Measurements from ENCODE around the gene PSMB10. TPM values are rescaled to one million over a fixed set of nuclear protein-coding genes. Genes with fewer than 3 reads are reported as not detected.

PSMB10 gene
- total RNA-seq, 4 donors from 2014 or later = 62.0 to 106 (median 79.9) TPM

DNA sequence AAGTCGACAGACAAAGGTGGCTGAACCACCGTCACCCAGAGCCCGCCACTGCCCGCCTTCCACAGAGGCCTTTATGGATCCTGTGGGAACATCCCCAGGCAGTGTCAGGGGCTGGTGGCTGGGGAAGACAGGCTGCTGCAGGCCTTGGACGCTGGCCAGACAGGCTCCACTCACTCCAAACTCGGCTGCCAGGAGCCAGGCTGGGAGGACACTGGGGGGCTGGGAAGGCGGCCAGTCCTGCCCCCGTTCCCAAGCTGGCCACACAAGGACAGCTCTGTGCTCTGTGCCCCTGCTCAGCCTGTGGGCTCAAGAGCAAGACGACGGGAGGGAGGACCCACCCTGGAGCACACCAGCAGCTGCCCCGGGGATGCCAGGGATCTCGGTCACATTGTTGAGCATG lies 14.8 kb upstream of the PSMB10 start:
- TF ChIP-seq, protein P1, sequence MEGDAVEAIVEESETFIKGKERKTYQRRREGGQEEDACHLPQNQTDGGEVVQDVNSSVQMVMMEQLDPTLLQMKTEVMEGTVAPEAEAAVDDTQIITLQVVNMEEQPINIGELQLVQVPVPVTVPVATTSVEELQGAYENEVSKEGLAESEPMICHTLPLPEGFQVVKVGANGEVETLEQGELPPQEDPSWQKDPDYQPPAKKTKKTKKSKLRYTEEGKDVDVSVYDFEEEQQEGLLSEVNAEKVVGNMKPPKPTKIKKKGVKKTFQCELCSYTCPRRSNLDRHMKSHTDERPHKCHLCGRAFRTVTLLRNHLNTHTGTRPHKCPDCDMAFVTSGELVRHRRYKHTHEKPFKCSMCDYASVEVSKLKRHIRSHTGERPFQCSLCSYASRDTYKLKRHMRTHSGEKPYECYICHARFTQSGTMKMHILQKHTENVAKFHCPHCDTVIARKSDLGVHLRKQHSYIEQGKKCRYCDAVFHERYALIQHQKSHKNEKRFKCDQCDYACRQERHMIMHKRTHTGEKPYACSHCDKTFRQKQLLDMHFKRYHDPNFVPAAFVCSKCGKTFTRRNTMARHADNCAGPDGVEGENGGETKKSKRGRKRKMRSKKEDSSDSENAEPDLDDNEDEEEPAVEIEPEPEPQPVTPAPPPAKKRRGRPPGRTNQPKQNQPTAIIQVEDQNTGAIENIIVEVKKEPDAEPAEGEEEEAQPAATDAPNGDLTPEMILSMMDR (IDR thresholded peaks at IDR 0.05) = no peak
- Histone ChIP-seq H3K27ac (peak overlapping the region in 1 of 4 donors; percentile 3), H3K36me3 (peaks cover 0 to 58% (median 0%) of the 10 kb centered on the region in 3 donors)

DNA sequence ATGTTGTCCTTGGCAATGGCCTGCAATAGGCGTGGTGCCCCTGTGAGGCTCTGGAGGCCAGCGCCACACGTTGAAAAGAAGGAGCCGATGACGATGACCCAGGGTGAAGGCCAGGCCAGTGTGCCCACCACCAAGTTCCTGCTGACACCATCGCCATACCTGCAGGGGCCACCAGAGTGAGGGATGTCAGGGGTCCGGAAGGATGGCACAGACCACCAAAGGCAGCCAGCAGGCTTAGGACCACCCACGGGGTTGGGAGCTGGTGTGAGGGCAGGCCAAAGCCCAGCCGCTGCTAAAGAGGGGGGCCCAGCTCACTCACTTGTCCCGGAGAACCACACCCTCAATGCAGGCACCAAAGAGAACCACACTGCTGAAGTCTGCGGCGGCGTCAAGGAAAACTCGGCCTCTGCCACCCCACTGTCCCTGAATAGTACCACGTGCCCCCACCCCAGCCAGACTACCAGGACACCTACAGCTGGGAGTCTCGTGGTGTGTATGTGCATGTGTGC lies 13.7 kb upstream of the PSMB10 start:
- TF ChIP-seq POLR2A (IDR thresholded peaks at IDR 0.05) = no peak
- TF ChIP-seq, protein P1 (IDR thresholded peaks at IDR 0.05) = no peak
- Histone ChIP-seq H3K27me3 (no peaks in the 10 kb centered on the region), H3K36me3 (peaks cover 0 to 68% (median 0%) of the 10 kb centered on the region in 3 donors), H3K27ac (no peak overlapping the region), H3K4me1 (peaks cover 0 to 11% (median 0%) of the 10 kb centered on the region in 4 donors), H3K4me3 (no peak overlapping the region), H3K9me3 (no peaks in the 10 kb centered on the region)
- no peak for DNase-seq

More for the DNA sequence above, 14.8 kb upstream of the PSMB10 start:
- DNase-seq = no peak
- Histone ChIP-seq H3K27me3 (no peaks in the 10 kb centered on the region), H3K9me3 (no peaks in the 10 kb centered on the region), H3K4me3 (no peak overlapping the region), H3K4me1 (peaks cover 0 to 11% (median 0%) of the 10 kb centered on the region in 4 donors)

DNA sequence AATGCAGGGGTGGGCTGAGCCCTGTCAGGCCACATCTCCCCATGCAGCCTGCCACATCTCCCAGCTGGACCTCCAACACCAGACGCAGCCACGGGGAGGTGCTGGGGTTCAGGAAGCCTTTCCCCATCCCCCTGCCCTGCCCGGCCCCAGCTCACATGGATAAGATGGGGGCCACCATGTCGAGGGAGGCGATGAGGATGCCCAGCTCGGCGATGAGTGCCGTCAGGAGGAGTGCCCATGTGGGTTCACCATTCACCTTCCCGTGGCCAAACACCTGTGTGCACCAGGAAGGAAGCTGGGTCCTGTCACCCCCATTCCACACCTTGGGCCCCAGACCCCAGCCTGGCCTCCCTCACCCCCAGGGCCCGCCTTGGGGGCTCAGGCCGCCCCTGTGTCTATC lies 13.0 kb upstream of the PSMB10 start:
- Histone ChIP-seq H3K36me3 (peaks cover 0 to 66% (median 0%) of the 10 kb centered on the region in 3 donors), H3K27ac (no peak overlapping the region), H3K4me3 (no peak overlapping the region), H3K27me3 (no peaks in the 10 kb centered on the region), H3K9me3 (no peaks in the 10 kb centered on the region), H3K4me1 (peaks cover 0 to 16% (median 0%) of the 10 kb centered on the region in 4 donors)
- no peak for DNase-seq
- no peak for TF ChIP-seq POLR2A (IDR thresholded peaks at IDR 0.05)
- TF ChIP-seq, protein P1 (IDR thresholded peaks at IDR 0.05) = no peak

DNA sequence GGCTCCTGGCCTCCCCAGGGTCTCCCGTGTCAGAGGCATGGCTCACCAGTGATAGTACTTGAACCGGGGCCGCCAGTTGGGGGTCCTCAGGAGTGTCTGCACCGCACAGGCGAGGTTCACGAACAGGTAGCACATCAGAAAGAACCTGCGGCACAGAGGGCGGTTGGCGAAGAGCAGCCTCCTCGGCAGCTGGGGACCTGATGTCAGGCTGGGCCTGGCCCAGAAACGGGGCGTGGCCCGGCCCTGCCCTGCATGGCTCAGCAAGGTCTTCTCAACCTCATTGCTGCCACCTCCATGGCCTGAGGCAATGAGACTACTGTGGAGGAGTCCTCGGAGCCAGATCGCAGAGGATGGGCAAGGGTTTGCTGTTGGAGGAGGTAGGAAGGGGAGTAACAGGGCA lies 11.4 kb upstream of the PSMB10 start:
- Histone ChIP-seq H3K27me3 (no peaks in the 10 kb centered on the region), H3K27ac (no peak overlapping the region), H3K4me3 (no peak overlapping the region), H3K9me3 (no peaks in the 10 kb centered on the region), H3K4me1 (peaks cover 0 to 31% (median 0%) of the 10 kb centered on the region in 4 donors), H3K36me3 (peaks cover 0 to 61% (median 0%) of the 10 kb centered on the region in 3 donors)
- no peak for TF ChIP-seq POLR2A (IDR thresholded peaks at IDR 0.05)
- TF ChIP-seq, protein P1 (IDR thresholded peaks at IDR 0.05) = no peak
- no peak for DNase-seq

DNA sequence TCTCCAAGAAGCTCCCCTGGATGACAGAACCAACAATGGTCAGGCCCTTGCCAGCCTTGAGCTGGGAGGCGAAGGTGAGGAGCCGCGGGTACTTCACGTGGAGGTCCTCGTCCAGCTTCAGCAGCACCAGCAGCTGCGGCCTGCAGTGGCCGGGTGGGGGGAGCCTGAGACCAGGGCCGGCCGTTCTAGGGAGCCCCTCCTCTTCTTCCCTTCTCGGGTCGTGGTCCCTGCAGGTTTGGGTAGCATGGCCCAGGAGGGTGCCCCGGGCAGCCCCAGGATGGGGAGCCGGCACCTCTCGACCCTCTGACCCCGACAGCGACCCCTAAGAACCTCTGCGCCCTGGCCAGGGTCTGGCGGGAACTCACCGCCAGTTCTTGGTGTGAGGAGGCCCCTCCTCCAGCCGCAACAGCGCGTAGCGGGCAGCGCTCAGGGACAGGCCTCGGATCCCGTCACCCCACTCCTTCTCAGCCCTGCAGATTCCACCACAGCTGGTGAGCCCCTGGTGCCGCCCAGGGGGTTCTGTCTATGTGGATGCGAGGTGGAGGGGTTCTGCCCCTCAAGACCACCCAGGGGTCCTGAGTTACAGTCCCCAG lies 10.4 kb upstream of the PSMB10 start:
- DNase-seq = no peak
- no peaks in the 10 kb centered on the region for H3K9me3 ChIP-seq
- H3K36me3 ChIP-seq = peaks cover 0 to 66% (median 0%) of the 10 kb centered on the region in 3 donors
- no peak overlapping the region for H3K4me3 ChIP-seq
- H3K27me3 ChIP-seq = no peaks in the 10 kb centered on the region
- no peak for TF ChIP-seq POLR2A (IDR thresholded peaks at IDR 0.05)
- H3K27ac ChIP-seq = no peak overlapping the region
- H3K4me1 ChIP-seq = peaks cover 0 to 27% (median 0%) of the 10 kb centered on the region in 4 donors

DNA sequence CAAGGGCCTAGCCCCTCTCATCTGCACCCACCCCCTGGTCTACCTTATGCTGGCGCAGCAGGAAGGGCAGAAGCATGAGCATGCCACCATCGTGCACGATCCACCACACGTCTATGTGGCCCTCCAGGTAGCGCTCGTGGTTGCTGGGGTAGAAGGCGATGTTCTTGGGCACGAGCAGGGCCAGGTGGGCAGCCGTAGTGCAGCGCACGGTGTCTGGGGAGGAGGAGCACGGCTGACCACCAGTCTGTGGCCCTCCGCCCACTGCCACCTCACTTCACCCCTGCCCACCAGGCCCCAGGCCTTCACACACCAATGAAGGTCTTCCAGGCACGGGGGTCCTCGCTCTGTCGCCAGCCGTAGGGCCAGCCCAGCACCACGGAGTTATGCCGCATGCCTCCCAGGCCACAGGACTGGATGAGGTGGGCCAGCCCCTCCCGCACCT lies 9.5 kb upstream of the PSMB10 start:
- H3K4me1 ChIP-seq = peaks cover 0 to 23% (median 0%) of the 10 kb centered on the region in 4 donors
- no peaks in the 10 kb centered on the region for H3K27me3 ChIP-seq
- H3K27ac ChIP-seq = no peak overlapping the region
- H3K4me3 ChIP-seq = no peak overlapping the region
- H3K9me3 ChIP-seq = no peaks in the 10 kb centered on the region
- TF ChIP-seq, protein P1 (IDR thresholded peaks at IDR 0.05) = no peak
- TF ChIP-seq POLR2A (IDR thresholded peaks at IDR 0.05) = no peak
- peaks cover 0 to 59% (median 0%) of the 10 kb centered on the region in 3 donors for H3K36me3 ChIP-seq
- DNase-seq = no peak
